NCI-H2196 treated with DMSO at 0.1 percent for 48 hours (cell line): Measurements from ENCODE around the gene MYZAP.

Experiments
- DNase-seq: peaks from one replicate; lab custom pipeline; 2025; ENCODE audit not compliant: unreplicated experiment; lab: John Stamatoyannopoulos, UW

Gene MYZAP

DNA sequence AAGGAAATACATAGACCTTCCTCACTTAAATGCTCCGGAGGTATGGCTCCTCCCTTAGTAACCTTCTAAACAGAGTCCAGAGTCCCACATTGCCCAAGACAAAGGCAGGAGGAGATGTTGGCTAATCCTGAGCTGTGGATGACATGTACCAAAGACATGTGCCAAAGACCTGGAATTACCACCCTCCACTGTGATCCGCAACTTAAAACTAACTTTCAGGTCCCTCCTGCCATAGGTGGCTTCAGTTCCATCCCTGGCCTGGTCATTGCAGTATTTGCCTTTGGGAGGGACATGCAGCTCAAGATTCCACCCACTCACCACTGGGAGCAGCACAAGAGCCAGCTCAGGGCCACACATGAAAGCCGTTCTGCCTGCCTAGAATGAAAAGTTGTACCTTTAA is 28.0 kb downstream of the MYZAP start:
- DNase-seq = no peak

DNA sequence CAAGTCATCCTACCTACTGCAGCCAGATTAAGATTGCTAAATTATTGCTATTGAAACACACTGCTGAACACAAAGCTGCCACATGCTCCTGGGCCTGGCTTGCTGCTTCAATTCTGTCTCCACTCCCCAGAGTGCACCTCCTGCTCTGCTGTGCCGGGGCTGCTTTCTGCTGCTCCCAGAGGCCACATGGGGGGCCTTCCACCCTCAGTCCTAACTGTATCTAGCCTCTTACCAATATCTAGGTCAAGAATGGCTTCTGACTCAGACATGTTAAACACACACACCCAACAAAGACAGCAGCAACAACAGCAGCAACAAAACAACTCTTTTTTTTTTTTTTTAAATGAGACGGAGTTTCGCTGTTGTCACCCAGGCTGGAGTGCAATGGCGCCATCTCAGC is 33.0 kb downstream of the MYZAP start:
- no peak for DNase-seq

DNA sequence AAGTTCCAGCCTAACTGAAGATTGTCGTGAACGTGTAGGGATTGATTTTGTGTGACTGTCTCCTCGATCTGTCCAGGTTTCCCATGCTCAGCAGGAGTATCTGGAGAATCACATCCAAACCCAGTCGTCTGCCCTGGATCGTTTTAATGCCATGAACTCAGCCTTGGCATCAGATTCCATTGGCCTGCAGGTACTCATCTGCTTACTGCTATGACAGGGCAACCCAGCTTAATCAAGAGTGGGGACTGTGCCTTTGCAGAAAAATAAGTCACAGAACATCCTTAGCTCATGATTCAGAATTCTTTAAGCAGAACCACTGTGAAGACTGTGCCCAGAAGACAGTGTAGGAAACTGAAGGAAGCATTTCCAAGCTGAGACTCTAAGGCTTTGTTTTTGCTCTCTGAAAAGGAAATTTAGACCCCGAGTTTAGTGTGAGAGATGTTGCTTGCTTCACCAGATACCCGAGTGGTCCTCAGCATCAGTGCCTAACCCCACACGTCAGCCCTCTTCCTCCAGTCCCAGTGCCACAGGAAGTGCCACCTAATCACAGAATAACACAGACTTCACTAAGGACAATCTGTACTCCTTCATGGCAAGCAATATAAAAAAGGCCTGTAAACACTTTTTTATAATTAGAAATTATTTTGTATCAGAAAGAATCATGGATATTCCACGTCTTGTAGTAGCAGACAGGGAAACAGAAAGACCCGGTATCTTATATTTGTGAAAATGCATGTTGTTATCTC is 34.2 kb downstream of the MYZAP start:
- no peak for DNase-seq

DNA sequence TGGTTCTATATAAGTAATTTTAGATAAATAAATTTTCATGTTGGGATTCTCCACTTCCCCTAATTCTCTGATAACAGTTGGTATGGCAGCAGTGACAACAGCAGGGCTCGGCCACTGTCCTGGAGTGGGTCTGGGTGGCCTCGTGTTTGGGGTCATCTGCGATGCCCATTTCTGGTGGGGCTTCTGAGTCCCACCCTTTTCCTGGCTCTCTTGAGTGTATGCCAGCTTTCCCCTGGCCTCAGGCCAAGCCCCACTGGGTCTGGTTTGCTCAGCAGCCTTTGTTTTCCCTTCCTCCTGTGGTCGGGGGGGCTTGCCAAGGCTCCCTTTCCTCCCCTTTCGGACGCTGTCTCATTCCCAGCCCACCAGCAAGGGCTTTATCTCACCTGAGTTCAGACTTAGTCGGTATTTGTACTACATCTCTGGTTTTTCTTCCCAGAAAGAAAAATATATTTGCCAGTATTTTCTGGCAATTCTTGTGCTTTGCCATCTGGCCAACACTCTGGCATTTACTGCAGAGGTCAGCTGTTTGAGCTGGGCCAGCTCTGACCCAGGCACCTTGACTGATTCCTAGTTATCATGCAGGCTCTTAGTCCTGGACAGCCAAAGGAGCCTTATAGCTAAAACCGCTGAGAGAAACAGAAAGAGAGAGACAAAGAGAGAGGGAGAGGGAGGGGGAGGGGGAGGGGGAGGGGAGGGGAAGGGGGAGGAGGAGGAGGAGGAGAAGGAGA is 35.2 kb downstream of the MYZAP start:
- no peak for DNase-seq

DNA sequence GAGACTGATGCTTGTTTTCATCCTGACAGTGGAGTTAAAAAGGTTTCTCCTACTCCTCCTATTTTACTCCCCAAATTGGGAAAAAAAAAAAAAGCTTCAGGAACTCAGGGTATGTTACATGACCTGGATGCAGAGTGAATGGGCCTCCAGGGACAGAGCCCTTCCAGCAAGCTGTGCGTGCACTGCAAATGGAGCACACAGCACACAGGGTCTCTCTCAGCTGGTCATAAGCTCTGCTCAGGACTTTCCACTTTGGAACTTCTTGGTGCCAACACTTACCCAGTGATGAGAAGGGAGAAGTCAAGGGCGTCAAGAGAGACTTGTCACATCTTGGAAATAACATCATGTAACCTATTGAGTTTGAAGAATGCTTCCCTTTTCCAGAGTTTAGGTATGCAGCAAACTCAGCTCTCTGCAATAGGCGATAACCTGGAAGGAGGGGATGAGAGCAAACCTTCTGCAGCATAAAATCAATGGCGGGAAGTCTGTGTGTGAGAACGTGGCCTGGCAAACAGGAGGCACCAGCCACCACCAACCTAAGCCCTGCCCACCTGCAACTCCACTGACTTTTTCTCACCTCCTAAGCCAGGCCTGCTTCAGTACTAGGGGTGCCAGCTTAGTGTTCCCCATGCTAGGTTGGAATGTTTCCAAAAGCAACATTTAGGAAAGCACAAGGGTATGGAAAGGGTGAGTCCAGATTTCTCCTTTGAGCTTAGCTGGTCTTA is 39.8 kb downstream of the MYZAP start:
- no peak for DNase-seq

DNA sequence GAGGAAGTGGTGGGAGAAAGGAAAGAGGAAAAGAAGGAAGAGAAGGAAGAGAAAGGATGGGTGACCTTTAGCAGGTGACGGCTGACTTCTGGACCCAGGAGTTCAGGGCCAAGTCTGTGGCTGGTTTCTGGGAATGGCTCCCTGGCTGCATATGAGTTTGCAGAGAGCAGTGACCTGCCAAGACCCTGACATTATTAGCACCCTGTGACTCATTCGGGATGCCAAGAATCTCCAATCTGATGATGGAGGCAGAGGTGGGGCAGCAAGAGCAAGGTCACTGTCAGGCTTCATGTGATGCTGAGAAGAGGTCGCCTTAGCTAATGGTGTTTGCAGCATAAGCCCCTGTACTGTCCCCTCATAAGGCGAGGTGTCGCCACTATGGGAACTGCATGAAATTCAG is 42.6 kb downstream of the MYZAP start:
- DNase-seq = no peak

DNA sequence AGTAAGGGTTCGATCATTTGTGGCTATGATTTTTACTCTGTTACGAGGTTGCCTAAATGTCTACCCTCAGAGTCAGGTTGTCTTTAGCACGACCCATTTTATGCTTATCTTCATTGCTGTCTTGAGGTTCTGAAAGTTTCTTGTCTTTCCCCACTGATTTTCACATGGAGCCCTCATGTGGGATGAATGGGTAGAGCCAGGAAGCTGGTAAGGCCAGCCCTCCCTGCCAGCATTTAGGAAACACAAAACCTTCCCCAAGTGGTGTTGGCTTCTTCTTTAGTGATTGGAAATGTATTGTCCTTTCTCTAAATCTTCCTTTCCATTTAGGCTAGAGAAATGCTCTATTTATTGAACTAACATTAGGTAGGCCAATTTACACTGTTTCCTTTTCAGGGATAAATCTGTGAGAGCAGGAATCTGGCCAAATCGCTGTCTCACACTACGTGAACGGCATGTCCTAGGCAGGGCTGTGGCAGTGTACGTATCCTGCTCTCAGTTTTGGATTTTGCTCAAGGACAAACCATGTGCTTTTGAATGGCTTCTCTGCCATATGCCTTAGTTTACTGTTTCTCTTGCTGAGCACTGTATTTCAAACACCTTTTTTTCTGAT is 43.7 kb downstream of the MYZAP start:
- DNase-seq = no peak

DNA sequence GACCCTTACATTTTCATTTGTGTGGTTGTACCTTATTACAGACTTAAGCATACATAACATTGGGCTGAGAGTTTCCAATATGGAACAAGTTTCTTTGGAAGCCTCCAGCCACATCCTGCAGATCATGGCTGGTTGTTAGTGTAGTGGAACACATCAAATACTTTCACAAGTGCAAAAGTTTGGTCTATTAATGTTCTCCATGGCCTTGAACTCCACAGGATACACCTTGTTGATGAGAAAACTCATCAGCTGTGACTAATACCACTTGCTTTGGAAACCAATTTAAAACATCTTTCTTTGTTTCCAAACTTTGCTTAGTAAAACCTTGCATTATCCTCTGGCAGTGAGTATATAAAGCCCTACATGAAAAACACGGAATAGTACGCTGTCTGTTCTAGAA is 46.1 kb downstream of the MYZAP start:
- DNase-seq = no peak

DNA sequence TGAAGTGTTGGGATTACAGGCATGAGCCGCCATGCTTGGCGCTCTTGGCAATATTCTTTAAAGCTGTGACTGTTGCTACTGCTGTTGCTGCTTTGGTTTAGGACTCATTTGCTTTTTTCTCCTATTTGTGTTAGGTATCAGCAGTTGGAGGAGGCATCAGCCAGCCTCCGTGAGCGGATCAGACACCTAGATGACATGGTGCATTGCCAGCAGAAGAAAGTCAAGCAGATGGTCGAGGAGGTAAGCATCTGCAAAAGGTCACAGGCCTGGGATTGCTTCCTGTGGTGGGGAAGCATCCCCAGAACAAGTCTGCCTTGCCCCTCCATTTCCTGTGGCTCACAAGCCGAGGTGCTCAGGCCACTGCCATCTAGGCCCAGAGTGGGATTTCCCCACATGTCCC is 47.6 kb downstream of the MYZAP start:
- no peak for DNase-seq

DNA sequence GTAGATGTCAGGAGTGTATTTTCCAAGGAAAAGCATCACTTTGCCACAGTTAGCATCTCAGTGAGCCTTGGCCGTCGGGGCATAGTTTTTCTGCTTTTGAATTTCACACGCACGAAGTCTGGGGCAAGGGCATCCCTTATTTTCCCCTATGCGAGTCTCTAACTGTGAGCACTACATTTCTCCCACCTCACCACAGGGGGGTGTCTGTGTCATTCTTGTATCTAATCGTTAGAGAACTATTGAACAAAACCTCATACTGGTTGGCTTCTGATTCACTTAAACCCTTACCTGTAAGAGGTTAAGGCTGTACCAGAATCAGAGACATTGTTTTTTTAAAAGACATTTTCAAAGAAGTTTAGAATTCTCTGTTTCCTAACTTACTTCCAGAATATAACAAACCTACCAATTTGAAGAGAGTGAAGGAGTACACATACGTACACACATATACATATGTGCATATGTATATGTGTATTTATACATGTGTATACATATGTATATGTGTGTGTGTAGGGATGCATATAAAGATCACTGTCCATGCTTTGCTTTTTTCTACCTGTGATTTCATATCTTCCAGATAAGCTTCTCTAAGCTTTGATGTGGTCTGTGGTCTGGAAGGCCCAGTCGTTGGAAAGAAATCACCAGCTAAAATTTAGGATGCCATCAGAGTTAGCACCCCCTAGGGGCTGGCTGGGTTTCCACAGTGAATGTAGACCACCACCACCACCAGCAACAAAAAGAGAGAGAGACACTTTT is 49.4 kb downstream of the MYZAP start:
- DNase-seq = no peak

DNA sequence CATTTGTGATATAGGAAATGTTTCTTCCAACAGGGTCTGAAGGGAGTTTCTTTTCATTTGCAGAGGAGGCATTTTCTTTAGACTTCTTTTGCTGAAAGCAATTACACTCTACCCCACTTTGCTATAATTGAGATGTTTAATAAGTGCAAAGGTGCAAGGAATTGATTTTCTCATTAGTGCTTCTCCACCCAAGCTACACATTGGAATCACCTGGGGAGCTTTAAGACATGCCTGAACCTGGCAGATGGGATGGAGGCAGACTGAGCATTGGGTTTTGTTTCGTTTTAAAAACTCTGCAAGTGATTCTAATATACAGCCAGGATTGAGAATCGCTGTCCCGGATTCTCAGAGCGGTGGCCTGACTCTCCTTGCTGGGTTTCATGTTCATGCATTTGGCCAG is 52.1 kb downstream of the MYZAP start:
- DNase-seq = no peak

DNA sequence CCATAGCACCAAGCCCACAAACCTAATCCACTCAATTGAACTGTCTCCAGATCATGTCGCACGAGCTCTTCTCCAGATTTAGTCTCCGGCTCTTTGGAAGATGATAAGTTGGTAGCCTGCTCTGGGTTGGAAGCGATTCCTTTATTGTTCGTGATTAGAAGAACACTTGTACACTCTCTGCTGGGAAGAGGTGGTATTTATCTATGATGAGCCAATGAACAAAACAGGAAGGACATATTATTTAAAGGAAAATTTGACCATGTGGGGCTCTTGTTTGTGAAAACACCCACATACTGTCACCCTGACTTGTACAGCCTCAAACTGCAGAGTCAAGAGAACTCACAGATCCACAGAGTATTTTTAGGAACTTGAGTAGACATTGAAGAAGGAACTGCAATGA is 54.4 kb downstream of the MYZAP start:
- no peak for DNase-seq

DNA sequence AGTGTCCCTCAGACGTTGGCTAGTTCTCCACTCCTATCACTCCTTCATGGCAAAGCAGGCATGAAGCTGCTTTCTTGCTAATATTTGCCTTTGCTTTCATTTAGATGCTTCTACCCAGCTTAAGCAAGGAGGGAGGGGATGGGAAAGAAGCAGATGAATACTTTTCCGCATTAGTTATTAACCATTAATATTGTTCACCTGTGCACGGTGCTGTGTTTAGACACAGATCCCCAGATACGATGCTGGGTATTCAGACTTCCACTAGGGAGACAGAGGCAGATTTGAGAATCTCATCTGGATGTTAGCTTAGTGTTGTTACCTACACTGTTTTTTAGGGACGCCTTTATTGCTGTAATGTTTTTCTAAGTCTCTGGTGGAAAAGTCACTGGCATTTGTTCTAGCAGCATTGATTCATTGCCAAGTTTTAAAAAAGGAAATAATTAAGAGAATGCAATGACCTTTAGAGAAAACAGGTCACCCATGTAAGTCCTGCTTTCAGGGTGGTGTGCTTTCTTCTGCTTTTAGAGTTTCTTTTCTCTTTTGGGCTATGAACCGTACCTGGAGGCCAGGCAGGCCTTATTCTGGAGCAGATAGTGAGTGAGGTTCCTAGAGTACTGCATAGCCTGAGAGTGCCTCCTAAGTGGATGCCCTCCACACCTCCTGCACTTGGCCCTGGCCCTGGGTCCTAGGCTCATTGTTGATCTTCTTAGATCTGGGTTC is 55.5 kb downstream of the MYZAP start:
- DNase-seq = no peak

DNA sequence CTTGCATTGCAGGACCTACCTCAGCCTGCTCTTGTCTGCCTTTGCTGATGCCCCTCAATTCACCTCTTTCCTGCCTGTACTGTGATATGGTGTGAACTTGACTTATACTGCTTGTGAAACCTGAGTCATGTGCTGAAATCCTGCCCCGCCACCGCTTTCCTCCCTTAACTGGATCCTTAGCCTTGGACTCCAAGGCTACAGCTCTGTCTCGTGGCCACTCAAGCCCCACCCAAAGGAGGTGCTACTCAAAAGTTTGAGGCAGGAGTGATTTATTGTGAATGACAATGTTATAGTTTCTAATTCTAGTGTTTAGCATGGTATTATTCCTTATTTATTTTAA is 56.1 kb downstream of the MYZAP start:
- DNase-seq = no peak

DNA sequence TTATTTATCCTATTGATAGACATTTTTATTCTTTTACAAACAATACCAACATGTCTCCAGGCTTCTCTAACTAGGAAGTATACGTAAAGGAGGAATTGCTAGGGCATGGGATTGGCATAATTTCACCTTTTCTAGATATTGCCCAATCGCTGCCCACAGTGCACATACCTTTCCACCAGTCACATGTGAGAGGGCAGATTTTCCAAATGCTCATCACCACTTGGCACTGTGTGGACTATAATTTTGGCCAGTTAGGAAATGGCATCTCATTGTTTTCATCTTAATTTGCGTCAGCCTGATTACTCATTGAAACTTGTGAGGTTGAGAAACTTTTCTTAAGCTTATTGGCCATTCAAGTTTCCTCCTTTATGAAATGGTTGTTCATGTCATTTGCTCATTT is 57.4 kb downstream of the MYZAP start:
- DNase-seq = no peak

DNA sequence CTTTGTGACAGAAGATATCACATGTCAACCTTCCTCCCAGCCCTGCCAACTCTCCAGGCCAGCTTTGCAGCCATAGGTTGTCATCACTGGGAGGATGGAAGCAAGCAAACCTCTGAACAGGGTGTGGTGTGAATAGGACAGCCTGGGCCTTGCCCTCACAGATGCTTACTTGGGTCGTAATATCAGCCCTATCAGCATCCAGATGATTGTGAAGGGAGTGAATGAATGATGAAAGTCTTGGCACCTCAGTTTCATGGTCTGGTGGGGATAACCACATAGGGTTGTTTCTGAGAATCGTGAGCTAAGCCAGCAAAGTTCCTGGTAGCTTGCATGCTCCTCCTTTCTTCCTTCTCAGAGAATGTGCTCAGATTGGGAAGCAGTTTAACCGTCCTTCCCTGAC is 59.7 kb downstream of the MYZAP start:
- DNase-seq = no peak

DNA sequence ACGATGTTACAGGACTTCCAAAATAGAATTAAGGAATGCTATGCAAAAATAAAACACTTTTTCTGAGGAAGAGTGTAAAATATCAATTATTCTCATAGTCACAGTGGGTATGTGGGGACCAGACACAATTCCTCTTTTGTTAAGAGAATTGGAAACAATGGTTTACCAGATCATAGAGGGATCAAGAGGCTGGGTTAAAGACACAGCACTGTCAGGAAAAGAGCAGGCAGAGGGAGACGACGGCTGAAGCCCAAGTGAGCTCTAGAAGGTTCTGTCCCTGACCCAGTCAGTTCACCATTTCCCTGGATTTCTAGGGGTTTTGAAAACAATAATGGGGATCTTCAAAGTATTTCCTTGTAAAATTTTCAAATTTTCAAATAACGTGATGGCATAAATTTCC is 60.8 kb downstream of the MYZAP start:
- DNase-seq = no peak

DNA sequence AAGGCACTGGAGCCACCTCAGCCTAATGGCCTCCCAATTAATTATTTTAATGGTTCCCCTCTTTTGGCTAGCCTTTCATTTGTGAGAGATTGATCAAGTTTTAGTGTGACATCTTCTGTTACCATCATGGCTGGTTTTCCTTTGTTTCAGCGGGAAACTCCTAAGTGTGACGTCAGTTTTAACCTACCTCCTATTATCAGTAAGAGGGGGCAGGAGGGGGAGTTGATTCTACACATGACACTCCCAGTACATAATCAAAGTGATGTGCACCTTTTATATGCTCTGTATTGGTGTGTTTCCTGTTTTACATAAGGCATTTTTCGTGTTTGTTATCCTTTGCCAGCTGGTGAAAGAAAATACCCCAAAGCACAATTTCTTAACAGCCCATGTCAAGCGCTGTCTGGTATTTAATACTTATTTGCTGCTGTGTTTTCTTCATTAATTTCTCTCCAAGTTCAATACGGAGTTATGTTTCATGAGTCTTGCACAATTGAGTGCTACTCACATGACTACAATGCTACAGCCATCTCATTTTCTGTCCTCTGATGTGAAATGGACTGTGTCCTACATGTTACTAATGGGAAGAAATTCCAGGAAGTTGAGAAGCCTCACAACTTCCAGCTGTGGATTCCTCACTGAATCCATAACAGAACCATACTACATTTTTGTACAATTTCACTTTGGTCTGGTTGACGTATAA is 62.6 kb downstream of the MYZAP start:
- DNase-seq = no peak

DNA sequence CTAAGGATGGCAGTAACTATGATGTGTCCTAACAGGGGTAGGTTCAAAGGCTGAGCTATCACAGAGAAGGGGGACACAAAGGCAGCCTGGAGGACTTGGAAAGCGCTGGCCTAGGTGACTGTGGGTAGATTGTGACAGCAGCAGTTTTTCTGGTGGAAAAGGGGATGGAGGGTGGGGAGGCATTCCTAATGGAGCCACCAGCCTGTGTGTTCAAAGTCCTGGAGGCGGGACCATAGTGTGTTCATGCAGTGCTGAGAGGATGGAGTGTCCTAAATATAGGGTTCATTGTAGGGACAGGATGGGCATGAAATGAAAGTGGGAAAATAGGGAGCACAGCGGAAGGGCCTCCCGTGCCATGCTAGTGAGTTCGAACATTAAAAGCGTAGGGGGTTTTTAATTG is 63.3 kb downstream of the MYZAP start:
- DNase-seq = no peak

DNA sequence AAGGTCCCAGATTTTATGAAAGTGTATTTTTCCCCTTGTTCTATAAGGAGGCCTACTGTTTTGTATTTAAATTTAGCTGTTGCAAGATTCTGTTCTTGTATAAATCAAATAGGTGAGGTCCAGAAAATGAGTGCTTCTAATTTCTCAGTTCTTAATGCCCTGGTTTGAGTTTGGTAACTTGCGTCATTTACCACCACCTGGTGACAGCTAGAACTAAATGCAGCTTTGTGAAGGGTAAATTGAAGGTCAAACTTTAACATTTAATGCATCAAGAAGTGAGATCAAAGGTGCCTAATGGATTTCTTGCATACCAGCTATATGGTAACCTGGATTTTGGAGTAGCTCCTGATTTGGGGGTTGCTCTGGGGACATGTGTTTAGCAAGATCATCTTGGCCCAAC is 64.1 kb downstream of the MYZAP start:
- DNase-seq = no peak
